K562 treated with DMSO at 1 percent for 48 hours (cell line): ENCODE results near the gene PAK6. TPM values are rescaled to one million over a fixed set of nuclear protein-coding genes. Genes with fewer than 3 reads are reported as not detected.

Experiments used
- total RNA-seq: library from RNA; unstranded; fragments of 300-600 nt; gene quantifications from 2 replicates; pipeline ENCODE4 v1.2.3, GENCODE V29; 2022; ENCODE audit warnings: low replicate concordance; ENCODE audit errors: extremely low read depth

PAK6 gene
- total RNA-seq: not detected in 2 replicates

DNA sequence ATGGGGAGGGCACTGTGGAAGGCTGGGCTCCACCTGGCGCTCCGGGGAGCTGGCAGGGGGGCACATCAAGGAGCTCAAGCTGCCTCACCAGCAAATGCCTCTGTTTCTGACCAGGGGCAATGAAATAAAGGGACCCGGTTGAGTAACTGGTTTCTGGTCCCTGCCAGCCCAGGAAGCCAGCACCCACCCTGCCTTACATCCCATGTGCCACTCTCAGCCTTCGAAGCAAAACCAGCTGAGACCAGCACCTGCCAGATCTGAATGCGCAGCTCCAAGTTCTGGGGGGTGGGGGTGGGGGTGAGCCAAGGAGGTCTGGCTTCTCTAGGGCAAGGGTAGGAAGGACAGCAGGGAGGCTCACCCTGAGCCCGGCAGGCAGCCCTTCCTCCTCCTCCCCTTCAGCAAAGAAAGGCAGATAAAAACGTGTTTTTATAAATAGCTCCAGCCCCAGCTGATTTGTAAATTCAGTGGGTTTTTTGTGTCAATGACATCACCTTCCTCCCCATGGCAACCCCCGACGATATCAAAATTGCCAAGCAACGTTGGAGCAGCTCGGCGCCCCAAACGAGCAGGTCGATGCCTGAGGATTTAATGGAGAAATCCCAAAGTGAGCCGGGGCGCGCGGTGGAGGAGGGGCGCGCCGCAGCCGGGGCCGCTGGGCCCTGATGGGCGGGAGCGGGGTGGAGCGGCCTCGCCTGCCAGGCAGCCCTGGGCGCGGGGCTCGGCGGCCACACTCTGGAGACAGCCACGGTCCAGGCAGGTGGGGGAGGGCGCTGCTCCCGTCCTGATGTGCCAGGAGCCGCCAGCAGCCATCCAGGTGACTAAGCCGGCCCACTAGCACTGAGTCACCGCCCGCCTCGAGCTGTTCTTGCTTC, at the start of gene PAK6:
PAK6 (plus strand) TSS at position 532 of the 872 bp plus-strand sequence. CDS start 25,723 bp downstream, outside the sequence.

DNA sequence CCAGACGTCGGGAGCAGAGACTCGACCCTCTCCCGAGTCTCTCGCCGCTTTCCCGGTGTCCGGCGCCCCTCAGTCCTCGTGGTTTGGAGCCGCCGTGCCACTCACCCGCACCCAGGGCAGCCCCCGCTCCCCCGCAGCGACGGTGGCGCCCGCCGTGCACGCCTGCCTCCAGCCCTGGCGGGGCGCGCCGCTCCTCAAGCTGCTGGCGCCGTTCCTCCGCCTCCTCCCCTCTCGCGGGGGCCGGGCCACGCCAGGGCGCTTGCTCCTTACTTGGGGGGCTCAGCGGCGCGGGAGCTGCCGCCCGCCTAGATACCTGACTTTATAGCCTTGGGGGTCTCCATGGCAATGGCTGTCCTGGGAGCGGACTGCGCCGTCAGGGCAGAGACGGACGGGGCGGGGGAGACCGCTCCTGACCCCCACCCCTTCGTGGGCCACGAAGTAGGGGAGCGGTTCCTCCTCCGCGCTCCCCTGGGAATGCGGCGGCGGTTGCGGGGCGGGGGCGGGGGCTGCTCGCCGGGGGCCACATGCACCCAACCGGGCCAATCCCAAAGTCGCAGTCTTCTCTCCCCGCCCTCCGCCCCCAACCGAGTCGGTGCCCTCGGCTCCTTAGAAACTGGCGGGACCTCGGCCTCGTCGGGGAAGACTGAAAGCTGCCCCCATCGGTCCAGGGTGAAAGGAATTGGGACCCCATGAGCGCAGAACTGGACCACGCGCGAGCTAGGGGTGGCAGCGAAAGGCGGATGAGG, 44.2 kb downstream of the PAK6 start, which contains the start of gene ANKRD63:
ANKRD63 (minus strand) TSS at position 196 of the 746 bp plus-strand sequence. CDS start 478 bp downstream, outside the sequence.

DNA sequence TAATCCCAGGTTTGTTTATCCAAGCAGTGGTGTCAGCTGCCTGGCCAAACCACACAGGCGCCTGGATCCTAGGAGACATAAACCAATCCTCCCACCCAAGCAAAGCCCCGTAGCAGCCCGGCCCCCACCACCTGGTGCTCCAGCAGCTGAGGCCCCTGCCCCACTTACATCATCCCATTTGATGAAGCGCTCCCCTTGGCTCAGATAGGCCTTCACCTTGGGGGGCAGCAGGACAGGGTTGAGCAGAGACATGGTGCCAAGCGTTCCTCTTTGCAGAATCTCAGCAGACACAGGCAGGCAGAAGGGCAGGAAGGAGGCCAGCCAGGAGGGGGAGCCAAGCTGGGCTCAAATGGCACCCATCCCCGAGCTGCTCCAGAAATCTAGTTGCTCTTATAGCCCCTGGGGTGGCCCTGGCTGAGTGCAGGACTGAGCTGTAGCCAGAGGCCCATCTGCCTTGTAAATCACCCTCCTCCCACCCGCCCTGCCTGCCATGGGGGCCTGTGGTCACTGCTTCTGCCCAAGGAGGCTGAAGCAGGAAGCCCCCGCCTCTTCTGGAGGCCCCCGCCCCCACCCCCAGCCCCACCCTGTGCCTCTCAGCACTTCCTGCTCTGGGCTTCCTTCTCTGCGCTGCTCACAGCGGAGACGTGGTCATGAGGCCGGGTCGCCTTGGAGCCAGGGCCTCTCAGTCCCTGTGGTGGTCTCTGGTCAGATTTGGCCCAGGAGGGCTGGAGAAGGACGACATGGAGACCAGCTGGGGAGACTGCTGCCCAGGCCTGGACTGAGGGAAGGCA, 68.8 kb downstream of the PAK6 start, which contains the start of gene PLCB2:
PLCB2 (minus strand) TSS at position 515 of the 791 bp plus-strand sequence; CDS start at position 252, 263 bp downstream.

DNA sequence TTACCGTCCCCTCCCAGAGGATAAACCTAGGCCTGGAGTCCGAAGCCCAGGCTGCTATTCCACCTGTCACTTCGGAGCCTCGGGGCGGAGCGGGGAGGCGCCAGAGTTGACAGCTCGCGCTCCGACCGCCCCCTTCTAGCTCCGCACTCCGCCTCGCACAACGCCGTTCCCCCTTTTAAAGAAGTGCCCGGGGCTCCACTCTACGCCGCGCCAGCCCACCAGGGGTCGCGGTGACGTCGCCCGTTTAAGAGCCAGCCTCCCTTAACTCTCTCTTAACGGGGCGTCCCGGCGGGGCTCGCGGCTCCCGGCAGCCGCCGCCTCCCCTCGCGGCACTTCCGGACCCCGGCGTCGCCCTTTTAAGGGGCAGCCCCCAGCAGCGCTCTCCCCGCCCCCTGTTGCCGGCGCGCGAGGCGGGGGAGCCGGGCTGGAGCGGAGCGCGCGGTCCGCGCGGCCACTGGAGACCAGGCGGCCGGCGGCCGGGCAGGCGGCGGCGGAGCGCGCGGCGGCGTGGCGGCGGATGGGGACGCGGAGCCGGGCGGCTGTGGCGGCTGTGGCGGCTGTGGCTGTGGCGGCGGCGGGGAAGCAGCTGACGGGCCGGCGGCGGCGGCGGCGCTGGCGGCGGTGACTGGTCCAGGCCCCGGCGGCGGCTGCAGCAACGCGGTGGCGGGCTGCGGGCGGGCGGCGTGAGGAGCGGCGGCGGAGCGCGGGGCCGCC, 84.5 kb downstream of the PAK6 start, which contains the start of gene INAFM2:
INAFM2 (plus strand) TSS at position 454 of the 714 bp plus-strand sequence. CDS start 364 bp downstream, outside the sequence.

Other genes with a start within 250 kb of the PAK6 start
- gene SRP14, start 199.9 kb upstream of the PAK6 start, total RNA-seq: not detected in 2 replicates
- not detected in 2 replicates for gene BMF, start 130.2 kb upstream of the PAK6 start, total RNA-seq
- not detected in 2 replicates for gene BUB1B, start 78.0 kb upstream of the PAK6 start, total RNA-seq
- not detected in 2 replicates for gene ANKRD63, start 44.0 kb downstream of the PAK6 start, total RNA-seq
- gene PLCB2, start 68.9 kb downstream of the PAK6 start, total RNA-seq: not detected in 2 replicates
- gene INAFM2, start 84.6 kb downstream of the PAK6 start, total RNA-seq: not detected in 2 replicates
- gene CCDC9B, start 101.9 kb downstream of the PAK6 start, total RNA-seq: not detected in 2 replicates
- not detected in 2 replicates for gene PHGR1, start 112.0 kb downstream of the PAK6 start, total RNA-seq
- not detected in 2 replicates for gene DISP2, start 119.2 kb downstream of the PAK6 start, total RNA-seq
- not detected in 2 replicates for gene KNSTRN, start 143.7 kb downstream of the PAK6 start, total RNA-seq
- gene IVD, start 166.7 kb downstream of the PAK6 start, total RNA-seq: not detected in 2 replicates
- not detected in 2 replicates for gene BAHD1, start 201.9 kb downstream of the PAK6 start, total RNA-seq
- gene CHST14, start 231.9 kb downstream of the PAK6 start, total RNA-seq: not detected in 2 replicates